ENCODE data around the gene BCKDHB.
"Not testable (repeated sequence)": the region's sequence is repeated elsewhere in the genome, so short reads cannot be mapped to it uniquely, and the experiment has no call there.

Gene BCKDHB

DNA sequence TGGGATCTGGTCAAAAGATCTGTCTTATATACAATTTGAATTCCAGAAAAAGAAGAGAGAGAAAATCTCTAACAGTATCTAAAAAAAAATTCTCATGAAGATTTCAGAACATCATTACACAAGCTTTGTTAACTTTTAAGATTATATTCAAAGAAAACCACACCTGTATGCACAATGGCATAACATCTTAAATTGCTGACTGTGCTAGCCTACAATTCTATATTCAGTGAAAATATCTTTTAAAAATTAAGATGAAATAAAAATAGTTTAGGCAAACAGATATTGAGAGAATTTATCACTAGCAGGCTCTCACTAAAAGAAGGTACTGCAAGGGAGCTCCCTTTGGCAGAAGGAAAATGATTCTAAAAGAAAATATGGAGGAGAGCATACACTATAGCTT, 100.3 kb downstream of the BCKDHB start:
- Histone ChIP-seq H3K4me1 (ENCODE audit: control insufficient read depth in 1 of 2, insufficient read depth in 1 of 2, low read depth in 1 of 2, low read length in 1 of 2) (peaks cover 14 to 24% of the 10 kb centered on the region in 2 experiments), H3K4me3 (ENCODE audit: low read depth in 1 of 2, low read length in 1 of 2) (no peak overlapping the region), H3K9me3 (no peaks in the 10 kb centered on the region), H3K27ac (no peak overlapping the region), H3K36me3 (no peaks in the 10 kb centered on the region), H3K27me3 (no peaks in the 10 kb centered on the region)
- TF ChIP-seq, protein P1, sequence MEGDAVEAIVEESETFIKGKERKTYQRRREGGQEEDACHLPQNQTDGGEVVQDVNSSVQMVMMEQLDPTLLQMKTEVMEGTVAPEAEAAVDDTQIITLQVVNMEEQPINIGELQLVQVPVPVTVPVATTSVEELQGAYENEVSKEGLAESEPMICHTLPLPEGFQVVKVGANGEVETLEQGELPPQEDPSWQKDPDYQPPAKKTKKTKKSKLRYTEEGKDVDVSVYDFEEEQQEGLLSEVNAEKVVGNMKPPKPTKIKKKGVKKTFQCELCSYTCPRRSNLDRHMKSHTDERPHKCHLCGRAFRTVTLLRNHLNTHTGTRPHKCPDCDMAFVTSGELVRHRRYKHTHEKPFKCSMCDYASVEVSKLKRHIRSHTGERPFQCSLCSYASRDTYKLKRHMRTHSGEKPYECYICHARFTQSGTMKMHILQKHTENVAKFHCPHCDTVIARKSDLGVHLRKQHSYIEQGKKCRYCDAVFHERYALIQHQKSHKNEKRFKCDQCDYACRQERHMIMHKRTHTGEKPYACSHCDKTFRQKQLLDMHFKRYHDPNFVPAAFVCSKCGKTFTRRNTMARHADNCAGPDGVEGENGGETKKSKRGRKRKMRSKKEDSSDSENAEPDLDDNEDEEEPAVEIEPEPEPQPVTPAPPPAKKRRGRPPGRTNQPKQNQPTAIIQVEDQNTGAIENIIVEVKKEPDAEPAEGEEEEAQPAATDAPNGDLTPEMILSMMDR (IDR thresholded peaks at IDR 0.05): no peak

DNA sequence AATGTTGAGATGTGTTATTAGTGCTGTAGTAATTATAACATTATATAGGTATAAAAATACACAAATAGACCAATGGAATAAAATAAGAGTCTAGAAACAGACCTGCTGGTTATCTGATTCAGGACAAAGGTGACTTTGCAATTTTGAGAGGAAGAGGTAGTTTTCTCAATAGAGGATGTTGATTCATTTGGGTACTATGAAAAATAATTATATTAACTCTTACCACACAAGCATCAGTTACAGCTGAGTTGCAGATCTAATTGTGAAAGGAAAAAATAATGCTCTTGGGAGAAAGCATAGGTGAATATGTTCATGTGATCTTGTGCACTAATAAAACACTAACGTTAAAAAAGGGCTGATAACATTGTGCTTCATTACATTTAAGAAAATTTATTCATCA, 103.0 kb downstream of the BCKDHB start:
- no peak overlapping the region for H3K4me3 ChIP-seq (ENCODE audit: low read depth in 1 of 2, low read length in 1 of 2)
- peak overlapping the region; percentile 52 for H3K27ac ChIP-seq
- TF ChIP-seq, protein P1 (IDR thresholded peaks at IDR 0.05): no peak
- H3K9me3 ChIP-seq: no peaks in the 10 kb centered on the region
- H3K36me3 ChIP-seq: no peaks in the 10 kb centered on the region
- H3K4me1 ChIP-seq (ENCODE audit: control insufficient read depth in 1 of 2, insufficient read depth in 1 of 2, low read depth in 1 of 2, low read length in 1 of 2): peaks cover 14 to 24% of the 10 kb centered on the region in 2 experiments
- no peaks in the 10 kb centered on the region for H3K27me3 ChIP-seq

- Histone ChIP-seq H3K36me3 (no peaks in the 10 kb centered on the region), H3K27ac (no peak overlapping the region), H3K4me3 (ENCODE audit: low read depth in 1 of 2, low read length in 1 of 2) (no peak overlapping the region), H3K27me3 (no peaks in the 10 kb centered on the region), H3K9me3 (no peaks in the 10 kb centered on the region), H3K4me1 (ENCODE audit: control insufficient read depth in 1 of 2, insufficient read depth in 1 of 2, low read depth in 1 of 2, low read length in 1 of 2) (peaks cover 14 to 24% of the 10 kb centered on the region in 2 experiments)
- TF ChIP-seq, protein P1 (IDR thresholded peaks at IDR 0.05): no peak
These were observed 104.1 kb downstream of the BCKDHB start for GRCh38 chr6:80210618-80211017.

DNA sequence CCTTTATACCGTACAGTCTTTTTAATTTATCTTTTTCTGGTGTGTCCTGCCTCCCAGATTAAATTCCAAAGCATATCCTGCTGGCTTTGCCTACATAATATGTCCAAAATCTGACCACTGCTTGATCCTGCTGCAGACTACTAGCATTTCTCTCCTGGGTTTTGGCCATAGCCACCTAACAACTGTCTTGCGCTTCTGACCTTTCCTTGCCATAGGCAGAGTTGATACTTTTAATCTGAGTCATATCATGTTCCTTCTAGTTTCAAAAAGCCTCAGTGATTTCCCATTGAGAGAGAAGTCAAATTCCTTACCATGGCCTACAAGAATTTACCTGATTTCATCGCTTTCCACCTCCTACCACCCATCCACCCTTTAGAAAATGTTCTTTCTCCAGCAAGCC, 104.8 kb downstream of the BCKDHB start:
- Histone ChIP-seq H3K27ac (no peak overlapping the region), H3K4me3 (ENCODE audit: low read depth in 1 of 2, low read length in 1 of 2) (no peak overlapping the region), H3K27me3 (no peaks in the 10 kb centered on the region), H3K4me1 (ENCODE audit: control insufficient read depth in 1 of 2, insufficient read depth in 1 of 2, low read depth in 1 of 2, low read length in 1 of 2) (peaks cover 14 to 24% of the 10 kb centered on the region in 2 experiments), H3K36me3 (no peaks in the 10 kb centered on the region), H3K9me3 (no peaks in the 10 kb centered on the region)
- TF ChIP-seq, protein P1 (IDR thresholded peaks at IDR 0.05): no peak

DNA sequence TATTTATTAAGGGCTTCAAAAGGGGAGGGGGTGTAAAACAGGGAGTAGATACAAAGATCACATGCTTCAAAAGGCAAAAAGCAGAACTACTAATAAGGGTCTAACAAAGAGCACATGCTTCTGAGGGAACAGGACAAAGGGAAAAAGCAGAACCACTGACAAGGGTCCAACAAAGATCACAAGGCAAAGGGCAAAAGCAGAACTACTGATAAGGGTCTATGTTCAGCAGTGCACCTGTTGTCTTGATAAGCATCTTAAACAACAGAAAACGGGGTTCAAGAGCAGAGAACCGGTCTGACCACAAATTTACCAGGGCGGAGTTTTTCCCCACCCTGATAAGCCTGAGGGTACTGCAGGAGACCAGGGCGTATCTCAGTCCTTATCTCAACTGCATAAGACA, 105.4 kb downstream of the BCKDHB start:
- not testable (repeated sequence) for H3K36me3 ChIP-seq; H3K27ac ChIP-seq; H3K9me3 ChIP-seq; H3K27me3 ChIP-seq; H3K4me3 ChIP-seq (ENCODE audit: low read depth in 1 of 2, low read length in 1 of 2)
- H3K4me1 ChIP-seq (ENCODE audit: control insufficient read depth in 1 of 2, insufficient read depth in 1 of 2, low read depth in 1 of 2, low read length in 1 of 2): peaks cover 14 to 24% of the 10 kb centered on the region in 2 experiments

- Histone ChIP-seq H3K27ac (no peak overlapping the region), H3K4me3 (ENCODE audit: low read depth in 1 of 2, low read length in 1 of 2) (no peak overlapping the region), H3K36me3 (no peaks in the 10 kb centered on the region), H3K9me3 (no peaks in the 10 kb centered on the region), H3K4me1 (ENCODE audit: control insufficient read depth in 1 of 2, insufficient read depth in 1 of 2, low read depth in 1 of 2, low read length in 1 of 2) (peaks cover 4 to 8% of the 10 kb centered on the region in 2 experiments), H3K27me3 (no peaks in the 10 kb centered on the region)
- TF ChIP-seq, protein P1 (IDR thresholded peaks at IDR 0.05): no peak
These were observed 108.1 kb downstream of the BCKDHB start for GRCh38 chr6:80214436-80215022.

Measured in neutrophil (primary cell).